Stomach (tissue), 4 donors: ENCODE data around the gene PPDPF.

ENCODE experiments used
- POLR2A ChIP-seq, 4 donors: fragments of 450-650 bp; IDR thresholded peaks; one replicate each; pipeline ENCODE4 v1.6.1; 2016; ENCODE audit warnings: antibody characterized with exemption in 4 of 4, control low read depth in 2 of 4, mild to moderate bottlenecking in 1 of 4, moderate library complexity in 1 of 4
- POLR2AphosphoS5 ChIP-seq, 3 donors: sonication (generic); formaldehyde crosslinking; IDR thresholded peaks; one replicate each; pipeline ENCODE4 v1.6.1; 2016; ENCODE audit warnings: antibody characterized with exemption in 3 of 3
- TF ChIP-seq, protein P1 (sequence below), 7 experiments: fragments of 450-650 bp in 4 of 7; fragments of 200-600 bp in 3 of 7; sonication (generic) in 3 of 7; IDR thresholded peaks; one replicate each; pipeline ENCODE4 v1.5.1; 2016 to 2019; ENCODE audit warnings: antibody characterized with exemption in 7 of 7, control low read depth in 2 of 7, mild to moderate bottlenecking in 1 of 7

DNA sequence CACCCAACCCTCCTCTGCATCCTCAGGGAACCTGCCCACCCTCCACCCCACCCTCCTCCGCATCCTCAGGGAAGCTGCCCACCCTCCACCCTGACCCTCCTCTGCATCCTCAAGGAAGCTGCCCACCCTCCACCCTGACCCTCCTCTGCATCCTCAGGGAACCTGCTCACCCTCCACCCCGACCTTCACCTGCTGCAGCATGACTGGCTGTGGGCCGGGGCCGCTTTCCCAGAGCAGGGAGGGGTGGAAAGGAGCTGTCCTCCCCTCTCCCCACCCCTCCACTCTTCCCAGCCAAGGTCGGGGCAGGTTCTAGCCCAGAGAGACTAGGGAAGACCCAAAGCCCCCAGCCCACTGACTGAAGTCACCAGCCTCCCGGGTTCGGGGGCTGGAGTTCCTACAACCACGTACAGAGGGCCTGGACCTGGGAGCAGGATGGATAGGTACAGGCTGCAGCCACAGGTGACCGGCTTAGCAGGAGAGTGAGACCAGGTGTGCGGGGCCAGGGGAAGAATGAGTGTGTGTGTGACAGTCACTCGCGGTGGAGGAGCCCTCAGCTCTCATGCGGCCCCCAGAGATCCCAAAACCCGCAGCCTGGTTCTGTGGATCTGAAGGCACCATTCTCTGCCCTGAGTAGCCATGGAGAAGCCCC is 33.3 kb upstream of the PPDPF start:
- TF ChIP-seq, protein P1, sequence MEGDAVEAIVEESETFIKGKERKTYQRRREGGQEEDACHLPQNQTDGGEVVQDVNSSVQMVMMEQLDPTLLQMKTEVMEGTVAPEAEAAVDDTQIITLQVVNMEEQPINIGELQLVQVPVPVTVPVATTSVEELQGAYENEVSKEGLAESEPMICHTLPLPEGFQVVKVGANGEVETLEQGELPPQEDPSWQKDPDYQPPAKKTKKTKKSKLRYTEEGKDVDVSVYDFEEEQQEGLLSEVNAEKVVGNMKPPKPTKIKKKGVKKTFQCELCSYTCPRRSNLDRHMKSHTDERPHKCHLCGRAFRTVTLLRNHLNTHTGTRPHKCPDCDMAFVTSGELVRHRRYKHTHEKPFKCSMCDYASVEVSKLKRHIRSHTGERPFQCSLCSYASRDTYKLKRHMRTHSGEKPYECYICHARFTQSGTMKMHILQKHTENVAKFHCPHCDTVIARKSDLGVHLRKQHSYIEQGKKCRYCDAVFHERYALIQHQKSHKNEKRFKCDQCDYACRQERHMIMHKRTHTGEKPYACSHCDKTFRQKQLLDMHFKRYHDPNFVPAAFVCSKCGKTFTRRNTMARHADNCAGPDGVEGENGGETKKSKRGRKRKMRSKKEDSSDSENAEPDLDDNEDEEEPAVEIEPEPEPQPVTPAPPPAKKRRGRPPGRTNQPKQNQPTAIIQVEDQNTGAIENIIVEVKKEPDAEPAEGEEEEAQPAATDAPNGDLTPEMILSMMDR (IDR thresholded peaks at IDR 0.05): no peak
- TF ChIP-seq POLR2AphosphoS5 (IDR thresholded peaks at IDR 0.05): no peak
- no peak for TF ChIP-seq POLR2A (IDR thresholded peaks at IDR 0.05)
